ENCODE data around the gene SORD.
"Not testable (repeated sequence)": the region's sequence is repeated elsewhere in the genome, so short reads cannot be mapped to it uniquely, and the experiment has no call there.

Gene SORD

DNA sequence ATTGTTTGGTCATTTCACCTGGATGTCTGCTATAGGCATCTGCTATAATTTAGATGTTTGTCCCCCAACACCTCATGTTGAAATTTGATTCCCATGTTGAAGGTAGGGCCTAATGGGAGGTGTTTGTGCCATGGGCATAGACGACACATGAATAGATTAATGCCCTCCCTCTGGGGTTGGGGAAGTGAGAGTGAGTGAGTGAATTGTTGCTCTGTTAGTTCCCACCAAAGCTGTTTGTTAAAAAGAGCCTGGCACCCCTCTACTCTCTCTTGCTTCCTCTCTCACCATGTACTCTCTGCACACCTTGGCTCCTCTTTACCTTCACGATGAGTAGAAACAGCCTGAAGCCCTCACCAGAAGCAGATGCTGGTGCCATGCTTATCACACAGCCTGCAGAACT is 23.9 kb upstream of the SORD start:
- Histone ChIP-seq H3K4me1 (no peaks in the 10 kb centered on the region), H3K4me3 (no peak overlapping the region), H3K9me3 (replicated peaks in 1 of 11) (no peaks in the 10 kb centered on the region), H3K27ac (no peak overlapping the region), H4K20me1 (no peaks in the 10 kb centered on the region), H3K4me2 (no peak overlapping the region), H3K36me3 (no peaks in the 10 kb centered on the region), H3K9ac (no peak overlapping the region), H3K27me3 (no peaks in the 10 kb centered on the region)
- no peak for TF ChIP-seq Cebpa-rat (IDR thresholded peaks at IDR 0.05)

DNA sequence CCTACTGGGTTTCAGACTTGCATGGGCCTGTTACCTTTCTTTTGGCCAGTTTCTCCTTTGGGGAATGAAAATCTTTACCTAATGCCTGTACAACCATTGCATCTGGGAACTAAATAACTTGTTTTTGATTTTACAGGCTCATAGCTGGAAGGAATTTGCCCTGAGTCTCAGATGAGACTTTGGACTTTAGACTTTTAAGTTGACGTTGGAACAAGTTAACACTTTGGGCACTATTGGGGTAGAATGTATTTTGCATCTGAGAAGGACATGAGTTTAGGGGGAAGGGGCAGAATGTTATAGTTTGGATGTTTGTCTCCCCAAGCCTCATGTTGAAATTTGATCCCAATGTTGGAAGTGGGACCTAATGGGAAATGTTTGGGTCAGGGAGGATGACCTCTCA is 21.8 kb upstream of the SORD start:
- not testable (repeated sequence) for H3K4me1 ChIP-seq; H3K9ac ChIP-seq; H4K20me1 ChIP-seq; H3K4me2 ChIP-seq; H3K4me3 ChIP-seq; H3K9me3 ChIP-seq (replicated peaks in 1 of 11); H3K27me3 ChIP-seq; H3K27ac ChIP-seq; H3K36me3 ChIP-seq

DNA sequence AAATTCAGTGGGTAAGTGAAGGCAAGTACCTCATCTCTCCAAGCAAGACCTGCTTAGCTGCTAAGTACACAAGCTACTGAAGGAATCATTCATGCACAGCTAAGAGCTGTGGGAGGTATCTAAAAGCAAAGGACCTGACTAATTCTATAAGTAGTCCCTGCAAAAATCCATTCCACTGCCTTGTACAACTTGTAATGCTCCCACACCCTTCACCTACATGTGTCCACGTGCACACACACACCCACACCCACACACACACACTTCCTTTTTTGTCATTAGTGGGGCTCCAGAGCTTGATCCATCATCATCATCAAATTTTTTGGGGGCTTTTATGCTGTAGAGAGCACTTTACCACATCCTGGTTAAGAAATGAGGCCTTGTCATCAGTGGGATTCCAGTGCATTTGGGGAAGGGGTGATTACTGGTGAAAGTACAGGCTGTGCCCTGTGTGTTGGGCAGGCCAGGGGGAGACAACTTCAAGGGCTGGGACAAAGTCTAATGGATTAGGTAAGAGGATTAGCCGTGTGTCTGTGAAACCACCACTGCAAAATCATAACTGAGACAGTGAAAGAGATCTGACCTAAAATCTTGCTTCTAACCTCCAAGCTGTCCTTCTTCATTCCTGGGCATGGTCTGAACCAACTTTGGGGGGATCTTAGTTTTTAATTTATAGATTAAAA is 19.1 kb upstream of the SORD start:
- H3K27ac ChIP-seq, H3K4me2 ChIP-seq, H3K36me3 ChIP-seq, H3K4me3 ChIP-seq, H4K20me1 ChIP-seq, H3K27me3 ChIP-seq, H3K9ac ChIP-seq, H3K4me1 ChIP-seq: not testable (repeated sequence)
- peaks cover 18 to 26% (median 21%) of the 10 kb centered on the region in 11 experiments for H3K9me3 ChIP-seq (replicated peaks in 1 of 11)

DNA sequence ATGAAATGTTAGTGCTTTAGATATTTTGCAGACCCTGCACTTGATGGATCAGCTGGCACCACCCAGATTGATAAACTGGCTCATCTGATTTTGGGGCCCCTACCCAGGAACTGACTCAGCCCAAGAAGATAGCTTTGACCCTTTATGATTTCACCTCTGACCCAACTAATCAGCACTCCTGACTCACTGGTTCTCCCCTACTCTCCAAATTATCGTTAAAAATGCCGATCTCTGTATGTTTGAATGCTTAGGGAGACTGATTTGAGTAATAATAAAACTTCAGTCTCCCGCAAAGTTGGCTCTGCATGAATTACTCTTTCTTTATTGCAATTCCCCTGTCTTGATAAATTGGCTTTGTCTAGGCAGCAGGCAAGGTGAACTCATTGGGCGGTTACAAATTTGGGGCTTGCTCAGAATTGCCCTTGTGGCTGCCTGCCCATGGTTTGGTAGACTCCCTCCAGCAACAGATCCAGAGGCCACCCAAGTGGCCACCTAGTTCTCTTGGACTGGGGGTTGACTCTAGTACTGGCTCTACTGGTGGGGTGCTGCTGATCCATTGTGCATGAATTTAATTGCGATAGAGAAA is 18.3 kb upstream of the SORD start:
- peaks cover 18 to 29% (median 26%) of the 10 kb centered on the region in 11 experiments for H3K9me3 ChIP-seq (replicated peaks in 1 of 11)
- not testable (repeated sequence) for H3K4me3 ChIP-seq, H3K4me2 ChIP-seq, H3K27ac ChIP-seq, H3K4me1 ChIP-seq, H3K36me3 ChIP-seq, H4K20me1 ChIP-seq, H3K9ac ChIP-seq, H3K27me3 ChIP-seq

DNA sequence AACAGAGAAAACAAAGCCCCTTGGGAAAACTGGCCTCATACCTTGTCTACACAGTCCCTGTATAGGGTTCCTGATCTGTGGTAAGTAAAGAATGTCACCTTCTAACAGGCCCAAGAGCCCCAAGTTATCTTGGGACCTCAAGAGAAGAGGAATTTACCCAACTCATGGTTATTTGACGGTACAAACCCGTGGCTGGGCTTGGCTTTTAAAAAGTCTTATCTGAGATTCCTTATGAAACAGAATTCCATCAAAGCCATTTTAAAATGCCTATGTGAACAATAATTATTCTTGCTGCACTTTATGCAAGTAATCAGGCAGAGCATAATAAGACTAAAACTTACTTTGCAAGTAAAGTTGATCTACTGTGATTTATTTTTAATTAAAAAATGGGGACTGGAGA is 13.9 kb upstream of the SORD start:
- H3K4me1 ChIP-seq: no peaks in the 10 kb centered on the region
- no peak overlapping the region for H3K4me3 ChIP-seq
- H3K9me3 ChIP-seq (replicated peaks in 1 of 11): peaks cover 18 to 38% (median 26%) of the 10 kb centered on the region in 11 experiments
- no peaks in the 10 kb centered on the region for H3K36me3 ChIP-seq
- H3K27ac ChIP-seq: no peak overlapping the region
- H3K4me2 ChIP-seq: no peak overlapping the region
- H4K20me1 ChIP-seq: no peaks in the 10 kb centered on the region
- no peaks in the 10 kb centered on the region for H3K27me3 ChIP-seq
- no peak for TF ChIP-seq Cebpa-rat (IDR thresholded peaks at IDR 0.05)
- no peak overlapping the region for H3K9ac ChIP-seq

DNA sequence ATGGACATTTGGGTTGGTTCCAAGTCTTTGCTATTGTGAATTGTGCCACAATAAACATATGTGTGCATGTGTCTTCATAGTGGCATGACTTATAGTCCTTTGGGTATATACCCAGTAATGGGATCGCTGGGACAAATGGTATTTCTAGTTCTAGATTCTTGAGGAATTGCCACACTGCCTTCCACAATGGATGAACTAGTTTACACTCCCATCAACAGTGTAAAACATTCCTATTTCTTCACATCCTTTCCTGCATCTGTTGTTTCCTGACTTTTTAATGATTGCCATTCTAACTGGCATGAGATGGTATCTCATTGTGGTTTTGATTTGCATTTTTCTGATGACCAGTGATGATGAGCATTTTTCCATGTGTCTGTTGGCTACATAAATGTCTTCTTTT is 7.9 kb upstream of the SORD start:
- not testable (repeated sequence) for H3K27me3 ChIP-seq, H3K27ac ChIP-seq

DNA sequence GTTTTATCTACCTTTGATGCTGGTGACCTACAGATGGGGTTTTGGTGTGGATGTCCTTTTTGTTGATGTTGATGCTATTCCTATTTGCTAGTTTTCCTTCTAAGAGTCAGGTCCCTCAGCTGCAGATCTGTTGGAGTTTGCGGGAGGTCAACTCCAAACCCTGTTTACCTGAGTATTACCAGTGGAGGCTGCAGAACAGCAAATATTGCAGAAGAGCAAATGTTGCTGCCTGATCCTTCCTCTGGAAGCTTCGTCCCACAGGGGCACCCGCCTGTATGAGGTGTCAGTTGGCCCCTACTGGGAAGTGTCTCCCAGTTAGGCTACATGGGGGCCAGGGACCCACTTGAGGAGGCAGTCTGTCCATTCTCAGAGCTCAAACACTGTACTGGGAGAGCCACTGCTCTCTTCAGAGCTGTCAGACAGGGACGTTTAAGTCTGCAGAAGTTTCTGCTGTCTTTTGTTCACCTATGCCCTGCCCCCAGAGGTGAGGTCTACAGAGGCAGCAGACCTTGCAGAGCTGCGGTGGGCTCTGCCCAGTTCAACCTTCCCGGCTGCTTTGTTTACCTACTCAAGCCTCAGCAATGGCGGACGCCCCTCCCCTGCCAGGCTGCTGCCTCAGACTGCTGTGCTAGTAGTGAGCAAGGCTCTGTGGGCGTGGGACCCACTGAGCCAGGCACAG is 2.6 kb upstream of the SORD start:
- not testable (repeated sequence) for H3K27me3 ChIP-seq; H3K9ac ChIP-seq; H3K4me2 ChIP-seq; H3K4me3 ChIP-seq; H3K27ac ChIP-seq; H3K36me3 ChIP-seq; H3K9me3 ChIP-seq (replicated peaks in 1 of 11); H4K20me1 ChIP-seq
- H3K4me1 ChIP-seq: peaks cover 19 to 29% (median 21%) of the 10 kb centered on the region in 10 experiments

More for the DNA sequence above, 7.9 kb upstream of the SORD start:
- not testable (repeated sequence) for H3K4me1 ChIP-seq, H3K36me3 ChIP-seq, H3K9ac ChIP-seq, H4K20me1 ChIP-seq, H3K4me2 ChIP-seq, H3K4me3 ChIP-seq
- H3K9me3 ChIP-seq (replicated peaks in 1 of 11): peaks cover 0 to 11% (median 6%) of the 10 kb centered on the region in 11 experiments; a peak in 9 of 22 replicates

DNA sequence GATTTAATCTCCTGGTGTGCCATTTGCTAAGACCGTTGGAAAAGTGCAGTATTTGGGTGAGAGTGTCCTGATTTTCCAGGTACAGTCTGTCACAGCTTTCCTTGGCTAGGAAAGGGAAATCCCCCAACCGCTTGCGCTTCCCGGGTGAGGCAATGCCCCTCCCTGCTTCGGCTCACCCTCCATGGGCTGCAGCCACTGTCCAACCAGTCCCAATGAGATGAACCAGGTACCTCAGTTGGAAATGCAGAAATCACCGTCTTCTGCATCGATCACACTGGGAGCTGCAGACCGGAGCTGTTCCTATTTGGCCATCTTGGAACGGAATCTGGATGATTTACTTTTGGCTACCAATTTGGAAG is 2.1 kb upstream of the SORD start:
- H3K4me1 ChIP-seq: peaks cover 25 to 32% (median 26%) of the 10 kb centered on the region in 10 experiments
- not testable (repeated sequence) for H3K27me3 ChIP-seq; H3K4me3 ChIP-seq; H3K4me2 ChIP-seq; H3K9me3 ChIP-seq (replicated peaks in 1 of 11); H3K9ac ChIP-seq; H3K27ac ChIP-seq; H4K20me1 ChIP-seq; H3K36me3 ChIP-seq

DNA sequence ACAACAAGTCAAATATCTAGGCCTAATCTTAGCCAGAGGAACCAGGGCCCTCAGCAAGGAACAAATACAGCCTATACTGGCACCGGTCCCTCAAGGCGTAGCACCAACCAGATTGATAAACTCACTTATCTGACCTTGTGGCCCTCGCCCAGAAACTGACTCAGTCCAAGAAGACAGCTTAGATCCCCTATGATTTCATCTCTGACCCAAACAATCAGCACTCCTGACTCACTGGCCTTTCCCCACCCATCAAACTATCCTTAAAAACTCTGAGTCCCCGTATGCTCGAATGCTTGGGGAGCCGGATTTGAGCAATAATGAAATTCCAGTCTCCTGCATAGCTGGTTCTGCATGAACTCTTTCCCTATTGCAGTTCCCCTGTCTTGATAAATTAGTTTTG is 1.6 kb upstream of the SORD start:
- no peak for TF ChIP-seq Cebpa-rat (IDR thresholded peaks at IDR 0.05)
- H3K4me3 ChIP-seq: no peak overlapping the region
- no peaks in the 10 kb centered on the region for H3K27me3 ChIP-seq
- peaks cover 0 to 9% (median 1%) of the 10 kb centered on the region in 11 experiments; a peak in 9 of 22 replicates for H3K9me3 ChIP-seq (replicated peaks in 1 of 11)
- H3K4me2 ChIP-seq: no peak overlapping the region
- H3K27ac ChIP-seq: no peak overlapping the region
- peaks cover 29 to 37% (median 31%) of the 10 kb centered on the region in 10 experiments for H3K4me1 ChIP-seq
- peaks cover 0 to 4% (median 1%) of the 10 kb centered on the region in 11 experiments; a peak in 9 of 22 replicates for H3K36me3 ChIP-seq
- no peak overlapping the region for H3K9ac ChIP-seq
- no peaks in the 10 kb centered on the region; a peak in 1 of 22 replicates for H4K20me1 ChIP-seq
